Left ventricle myocardium inferior (tissue), 1 donor: ENCODE measurements around the gene MEIS2. TPM values are rescaled to one million over a fixed set of nuclear protein-coding genes. Genes with fewer than 3 reads are reported as not detected.

ENCODE experiments used
- DNase-seq: peaks from one replicate; pipeline ENCODE4 v3.0.0-alpha.2; 2020
- H3K27ac ChIP-seq: fragments of 200-600 bp; replicated peaks from 2 replicates; pipeline ENCODE4 v1.8.0; 2021
- H3K27me3 ChIP-seq: fragments of 200-600 bp; 2 replicates; pipeline ENCODE4 v1.8.0; 2021; ENCODE audit warnings: low read depth
- H3K36me3 ChIP-seq: fragments of 200-600 bp; 2 replicates; pipeline ENCODE4 v1.8.0; 2021
- H3K4me1 ChIP-seq: fragments of 200-600 bp; 2 replicates; pipeline ENCODE4 v1.8.0; 2021
- H3K4me3 ChIP-seq: fragments of 200-600 bp; 2 replicates; pipeline ENCODE4 v1.8.0; 2021; ENCODE audit warnings: mild to moderate bottlenecking, moderate library complexity
- H3K9me3 ChIP-seq: fragments of 200-600 bp; replicated peaks from 2 replicates; pipeline ENCODE4 v1.8.0; 2021
- intact Hi-C: fragments of 100-400 bp; cut with micrococcal nuclease; formaldehyde crosslinking; loops from one replicate; pipeline ENCODE4 v1.11.0; 2022
- total RNA-seq: library from RNA; stranded (reverse); fragmentation: NEBNext Ultra II Directional; extraction: Animal tissue kit (Norgen Biotek cat#: 25700); gene quantifications from one replicate; pipeline ENCODE4 v1.2.1, GENCODE V29; 2021
- TF ChIP-seq, protein P1 (sequence below): fragments of 200-600 bp; IDR thresholded peaks from 2 replicates; pipeline ENCODE4 v1.8.0; 2021; ENCODE audit warnings: antibody characterized with exemption, mild to moderate bottlenecking, borderline replicate concordance
- donor health status: DM: no; HTN: yes; CAD: no; lungs with severe emphysema.

Gene MEIS2
- total RNA-seq, 1 donor from 2014 or later: 36.0 TPM

DNA sequence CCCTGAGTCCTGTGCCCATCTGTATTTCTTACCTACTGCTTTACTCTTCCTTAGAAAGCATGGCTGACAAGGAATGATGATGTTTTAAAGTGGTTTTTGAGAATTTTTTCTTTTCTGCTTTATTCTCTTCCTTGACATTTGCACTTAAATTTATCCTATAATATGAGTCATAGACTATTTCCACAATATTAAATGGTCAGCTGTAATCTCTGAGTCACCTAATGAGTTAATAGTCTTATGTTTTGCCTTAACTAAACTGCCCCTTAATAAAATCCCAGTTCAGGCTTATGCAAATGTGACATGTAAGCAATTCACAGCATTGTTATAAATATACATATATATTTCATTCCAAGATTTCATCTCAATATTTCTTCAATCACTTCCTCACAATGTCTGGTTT lies 23.8 kb downstream of the MEIS2 start:
- no peaks in the 10 kb centered on the region for H3K9me3 ChIP-seq
- H3K4me1 ChIP-seq: peaks cover 46% of the 10 kb centered on the region
- intact Hi-C loops: no loop called here
- H3K36me3 ChIP-seq: peaks cover 4% of the 10 kb centered on the region
- TF ChIP-seq, protein P1, sequence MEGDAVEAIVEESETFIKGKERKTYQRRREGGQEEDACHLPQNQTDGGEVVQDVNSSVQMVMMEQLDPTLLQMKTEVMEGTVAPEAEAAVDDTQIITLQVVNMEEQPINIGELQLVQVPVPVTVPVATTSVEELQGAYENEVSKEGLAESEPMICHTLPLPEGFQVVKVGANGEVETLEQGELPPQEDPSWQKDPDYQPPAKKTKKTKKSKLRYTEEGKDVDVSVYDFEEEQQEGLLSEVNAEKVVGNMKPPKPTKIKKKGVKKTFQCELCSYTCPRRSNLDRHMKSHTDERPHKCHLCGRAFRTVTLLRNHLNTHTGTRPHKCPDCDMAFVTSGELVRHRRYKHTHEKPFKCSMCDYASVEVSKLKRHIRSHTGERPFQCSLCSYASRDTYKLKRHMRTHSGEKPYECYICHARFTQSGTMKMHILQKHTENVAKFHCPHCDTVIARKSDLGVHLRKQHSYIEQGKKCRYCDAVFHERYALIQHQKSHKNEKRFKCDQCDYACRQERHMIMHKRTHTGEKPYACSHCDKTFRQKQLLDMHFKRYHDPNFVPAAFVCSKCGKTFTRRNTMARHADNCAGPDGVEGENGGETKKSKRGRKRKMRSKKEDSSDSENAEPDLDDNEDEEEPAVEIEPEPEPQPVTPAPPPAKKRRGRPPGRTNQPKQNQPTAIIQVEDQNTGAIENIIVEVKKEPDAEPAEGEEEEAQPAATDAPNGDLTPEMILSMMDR: no peak
- H3K27me3 ChIP-seq: no peaks in the 10 kb centered on the region
- no peak overlapping the region for H3K4me3 ChIP-seq
- DNase-seq: no peak
- no peak overlapping the region for H3K27ac ChIP-seq

DNA sequence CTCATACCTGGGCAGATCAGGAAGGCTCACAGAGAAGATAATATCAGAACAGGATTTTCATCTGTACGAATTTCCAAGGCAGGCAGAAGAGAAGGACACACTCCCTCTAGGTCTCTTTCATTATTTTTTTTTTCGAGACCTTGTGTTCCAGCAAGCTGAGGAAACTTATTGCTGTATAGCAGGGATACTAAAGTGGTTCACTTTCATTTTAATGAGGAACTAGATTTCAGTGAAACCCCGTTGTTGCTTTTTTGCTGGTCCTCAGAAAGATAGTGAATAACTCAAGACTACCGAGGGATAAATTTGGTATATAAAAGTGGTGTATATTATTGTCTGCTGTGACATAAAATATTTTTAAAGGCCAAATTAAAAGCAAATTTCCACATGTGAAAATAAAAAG lies 24.6 kb downstream of the MEIS2 start:
- no peaks in the 10 kb centered on the region for H3K9me3 ChIP-seq
- TF ChIP-seq, protein P1: no peak
- peaks cover 4% of the 10 kb centered on the region for H3K36me3 ChIP-seq
- no peak for DNase-seq
- H3K27ac ChIP-seq: no peak overlapping the region
- H3K4me1 ChIP-seq: peaks cover 41% of the 10 kb centered on the region
- H3K27me3 ChIP-seq: no peaks in the 10 kb centered on the region
- H3K4me3 ChIP-seq: no peak overlapping the region
- intact Hi-C loops: no loop called here

DNA sequence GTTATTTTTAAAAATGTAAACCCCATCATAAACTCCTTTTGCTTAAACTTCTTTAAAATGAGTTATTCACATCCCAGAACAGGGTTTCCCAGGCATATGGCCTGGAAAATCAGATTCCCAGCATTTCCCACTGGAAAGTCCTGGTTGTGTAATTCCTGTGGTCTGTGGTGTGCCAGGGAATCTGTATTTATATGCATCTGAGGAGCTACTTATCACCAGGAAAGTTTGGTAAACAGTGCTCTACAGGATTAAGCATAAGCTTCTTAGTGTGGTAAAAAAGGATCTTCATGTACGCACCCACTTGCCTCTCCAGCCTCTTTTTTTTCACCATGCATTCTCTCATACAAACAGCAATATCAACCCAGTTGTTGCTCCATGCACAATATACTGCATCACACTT lies 28.2 kb downstream of the MEIS2 start:
- no peak for DNase-seq
- TF ChIP-seq, protein P1: no peak
- Histone ChIP-seq H3K36me3 (peaks cover 4% of the 10 kb centered on the region), H3K9me3 (no peaks in the 10 kb centered on the region), H3K27me3 (no peaks in the 10 kb centered on the region), H3K27ac (no peak overlapping the region), H3K4me3 (no peak overlapping the region), H3K4me1 (peaks cover 19% of the 10 kb centered on the region)
- intact Hi-C loops: no loop called here

DNA sequence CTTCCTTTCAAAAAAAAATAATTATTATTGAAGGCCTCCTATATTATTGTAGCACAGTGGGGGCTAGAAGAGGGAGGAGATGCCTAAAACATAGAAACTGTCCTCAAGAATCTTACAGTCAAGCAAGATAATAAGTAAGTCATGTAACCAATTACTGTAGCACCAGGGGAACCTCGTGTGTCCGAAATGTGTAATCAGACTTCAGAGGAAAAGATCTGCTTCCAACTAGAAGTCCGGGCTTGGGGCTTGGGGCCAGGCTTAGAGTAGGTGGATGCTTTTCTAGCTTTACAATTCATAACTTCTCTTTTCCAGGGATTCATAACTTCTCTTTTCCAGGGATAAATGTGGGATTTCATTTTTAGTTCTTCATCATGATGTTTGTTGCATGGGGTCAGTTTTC lies 29.2 kb downstream of the MEIS2 start:
- Histone ChIP-seq H3K27me3 (no peaks in the 10 kb centered on the region), H3K9me3 (no peaks in the 10 kb centered on the region), H3K4me3 (no peak overlapping the region), H3K36me3 (peaks cover 4% of the 10 kb centered on the region), H3K27ac (no peak overlapping the region), H3K4me1 (peaks cover 17% of the 10 kb centered on the region)
- TF ChIP-seq, protein P1: no peak
- no peak for DNase-seq
- intact Hi-C loops: no loop called here

DNA sequence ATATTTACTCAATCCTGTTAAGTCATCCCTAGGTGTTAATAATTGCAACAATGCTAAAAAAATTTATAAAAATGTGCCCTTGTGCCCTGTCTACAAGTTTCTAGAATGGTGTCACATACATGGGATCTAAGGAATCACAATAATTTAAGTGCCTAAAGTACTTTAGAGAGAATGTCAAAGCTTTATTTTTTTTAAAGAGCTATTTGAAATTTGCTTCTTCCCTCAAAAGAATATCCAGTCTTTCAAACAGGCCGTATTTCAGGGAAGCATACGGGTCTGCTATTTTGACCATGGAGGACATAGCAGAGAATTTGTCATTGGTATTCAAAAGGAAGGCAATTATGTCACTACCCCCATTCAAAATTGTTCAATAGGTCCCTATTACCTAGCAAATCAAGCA lies 29.7 kb downstream of the MEIS2 start:
- no peaks in the 10 kb centered on the region for H3K27me3 ChIP-seq
- H3K9me3 ChIP-seq: no peaks in the 10 kb centered on the region
- intact Hi-C loops: no loop called here
- no peak overlapping the region for H3K4me3 ChIP-seq
- peaks cover 21% of the 10 kb centered on the region for H3K4me1 ChIP-seq
- peaks cover 3% of the 10 kb centered on the region for H3K36me3 ChIP-seq
- TF ChIP-seq, protein P1: no peak
- no peak overlapping the region for H3K27ac ChIP-seq
- no peak for DNase-seq

DNA sequence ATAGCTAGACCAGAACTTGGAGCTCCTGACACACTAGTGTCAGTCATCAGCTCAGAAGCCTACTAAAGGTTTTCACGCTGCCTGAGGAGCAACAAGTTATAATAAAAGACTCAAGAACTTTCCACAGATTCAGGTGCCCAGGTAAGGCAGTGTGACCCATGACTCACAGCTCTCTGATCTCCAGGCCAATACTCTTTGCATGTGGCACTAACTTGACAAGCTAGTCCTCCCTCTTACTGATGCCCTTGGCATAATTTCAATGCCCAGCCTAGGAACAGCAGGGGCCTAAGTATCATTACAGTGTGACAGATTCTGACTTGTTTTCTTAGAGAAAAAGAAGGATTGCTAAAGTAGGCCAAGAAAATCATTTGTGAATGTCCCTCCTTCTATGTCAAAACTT lies 38.4 kb downstream of the MEIS2 start:
- intact Hi-C loops: no loop called here
- Histone ChIP-seq H3K9me3 (no peaks in the 10 kb centered on the region), H3K4me3 (no peak overlapping the region), H3K36me3 (peaks cover 6% of the 10 kb centered on the region), H3K27ac (peak overlapping the region; percentile 14), H3K27me3 (no peaks in the 10 kb centered on the region), H3K4me1 (peaks cover 51% of the 10 kb centered on the region)
- TF ChIP-seq, protein P1: no peak
- DNase-seq: no peak
